ENCODE measurements around the gene ADGRV1.

- no peak for TF ChIP-seq CTCF (IDR thresholded peaks at IDR 0.05; ENCODE audit: insufficient read depth, low read depth, low read length)
- TF ChIP-seq EZH2 (IDR thresholded peaks at IDR 0.05; ENCODE audit: insufficient read depth, low read length) = no peak
Measured at GRCh38 chr5:91052977-91053740, 494.6 kb downstream of the ADGRV1 start.
